ENCODE results near the gene ADAM12.
"Not testable (repeated sequence)": the region's sequence is repeated elsewhere in the genome, so short reads cannot be mapped to it uniquely, and the experiment has no call there.

ADAM12 gene

GRCh38 chr10:126349676-126350075 lies 38.6 kb downstream of the ADAM12 start:
- no peak for TF ChIP-seq CTCF (IDR thresholded peaks at IDR 0.05; ENCODE audit: low read depth, low read length)
- no peak for DNase-seq (ENCODE audit: extremely low read depth, low read depth)

- no peak for DNase-seq (ENCODE audit: extremely low read depth, low read depth)
- TF ChIP-seq CTCF (IDR thresholded peaks at IDR 0.05; ENCODE audit: low read depth, low read length), result no peak
Measured at GRCh38 chr10:126349101-126349500, 39.2 kb downstream of the ADAM12 start.

GRCh38 chr10:126343496-126343895 lies 44.8 kb downstream of the ADAM12 start:
- DNase-seq (ENCODE audit: extremely low read depth, low read depth), result not testable (repeated sequence)

- TF ChIP-seq CTCF (IDR thresholded peaks at IDR 0.05; ENCODE audit: low read depth, low read length), result no peak
- no peak for DNase-seq (ENCODE audit: extremely low read depth, low read depth)
Measured at GRCh38 chr10:126342680-126343079, 45.6 kb downstream of the ADAM12 start.

- DNase-seq (ENCODE audit: extremely low read depth, low read depth), result no peak
- TF ChIP-seq CTCF (IDR thresholded peaks at IDR 0.05; ENCODE audit: low read depth, low read length), result no peak
Measured at GRCh38 chr10:126341491-126341890, 46.8 kb downstream of the ADAM12 start.

GRCh38 chr10:126337251-126337810 lies 50.9 kb downstream of the ADAM12 start:
- no peak for TF ChIP-seq CTCF (IDR thresholded peaks at IDR 0.05; ENCODE audit: low read depth, low read length)
- no peak for DNase-seq (ENCODE audit: extremely low read depth, low read depth)

GRCh38 chr10:126336801-126337200 lies 51.5 kb downstream of the ADAM12 start:
- DNase-seq (ENCODE audit: extremely low read depth, low read depth), result no peak
- no peak for TF ChIP-seq CTCF (IDR thresholded peaks at IDR 0.05; ENCODE audit: low read depth, low read length)

- TF ChIP-seq CTCF (IDR thresholded peaks at IDR 0.05; ENCODE audit: low read depth, low read length), result no peak
- no peak for DNase-seq (ENCODE audit: extremely low read depth, low read depth)
Measured at GRCh38 chr10:126334272-126334671, 54.0 kb downstream of the ADAM12 start.

All from AG09319 (cell line).